A549 (cell line): ENCODE data around the gene PHRF1. TPM values are rescaled to one million over a fixed set of nuclear protein-coding genes. Genes with fewer than 3 reads are reported as not detected.

Experiments used
- ATAC-seq, 2 experiments: fragments of 200-7000 bp in 1 of 2; fragments of >200 bp in 1 of 2; cut with Nextera tagmentation in 1 of 2; cut with Tn5 transposase in 1 of 2; 3 replicates each; pipeline versions ENCODE4 v1.8.0 to v1.9.1; 2018 to 2020; ENCODE audit warnings: mild to moderate bottlenecking in 1 of 2, moderate library complexity in 1 of 2
- CTCF ChIA-PET: fragments of 300-600 bp; sonication (Branson Sonifier 250); formaldehyde crosslinking; extraction: SDS; loops from one replicate; lab custom pipeline; 2021; ENCODE audit warnings: antibody characterized with exemption, inconsistent platforms; lab: Yijun Ruan, JAX
- POLR2A ChIA-PET: fragments of 350-600 bp; formaldehyde crosslinking; extraction: SDS; loops from one replicate; lab custom pipeline; 2021; ENCODE audit warnings: antibody characterized with exemption, inconsistent platforms; lab: Yijun Ruan, JAX
- DNase-seq, 2 experiments: peaks; one replicate each; pipeline versions ENCODE4 v3.0.0 to v3.0.0-alpha.2; 2011 to 2016; ENCODE audit warnings: low read depth in 1 of 2, low spot score in 1 of 2
- FAIRE-seq: peaks from 2 replicates; lab custom pipeline; 2011; peaks lifted over from hg19 to GRCh38; lab: Jason Lieb, UNC
- H3K27ac ChIP-seq, 2 experiments: fragments of >200 bp; sonication (Bioruptor Twin); formaldehyde crosslinking; 3 replicates each; pipeline ENCODE4 v1.5.1; 2016 to 2017
- H3K4me1 ChIP-seq: fragments of >200 bp; sonication (Bioruptor Twin); formaldehyde crosslinking; 3 replicates; pipeline ENCODE4 v1.6.1; 2016
- H3K4me2 ChIP-seq: fragments of >200 bp; sonication (Bioruptor Twin); formaldehyde crosslinking; 3 replicates; pipeline ENCODE4 v1.6.1; 2016
- H3K4me3 ChIP-seq: fragments of >200 bp; sonication (Bioruptor Twin); formaldehyde crosslinking; 3 replicates; pipeline ENCODE4 v1.5.1; 2016
- H3K9me3 ChIP-seq: fragments of >200 bp; sonication (Bioruptor Twin); formaldehyde crosslinking; 3 replicates; pipeline ENCODE4 v1.6.1; 2016
- CBX8 ChIP-seq: fragments of 200-600 bp; sonication (generic); IDR thresholded peaks from 2 replicates; pipeline ENCODE4 v1.6.1; 2016
- CEBPB ChIP-seq, 2 experiments: fragments of >200 bp in 1 of 2; sonication (Bioruptor Twin) in 1 of 2; formaldehyde crosslinking in 1 of 2; IDR thresholded peaks; 2 replicates each; pipeline ENCODE4 v1.6.1; 2012 to 2016
- CHD2 ChIP-seq: fragments of 150-350 bp; IDR thresholded peaks from 2 replicates; pipeline ENCODE4 v1.6.1; 2014; ENCODE audit warnings: low read length; ENCODE audit not compliant: partially characterized antibody
- CHD4 ChIP-seq: fragments of 200-600 bp; sonication (generic); IDR thresholded peaks from 2 replicates; pipeline ENCODE4 v1.6.1; 2016; ENCODE audit warnings: antibody characterized with exemption, mild to moderate bottlenecking, borderline replicate concordance
- CTCF ChIP-seq: fragments of >200 bp; sonication (Bioruptor Twin); formaldehyde crosslinking; IDR thresholded peaks from 3 replicates; pipeline ENCODE4 v1.5.1; 2016
- FOXS1 ChIP-seq: fragments of 250-450 bp; sonication (Bioruptor Pico); IDR thresholded peaks from 2 replicates; pipeline ENCODE4 v1.5.0; 2020; ENCODE audit warnings: mild to moderate bottlenecking, moderate library complexity
- HEYL ChIP-seq: fragments of 250-450 bp; sonication (Bioruptor Pico); IDR thresholded peaks from 2 replicates; pipeline ENCODE4 v1.8.0; 2021; ENCODE audit warnings: mild to moderate bottlenecking, moderate library complexity
- JUN ChIP-seq, 2 experiments: fragments of >200 bp; sonication (Bioruptor Twin); formaldehyde crosslinking; IDR thresholded peaks; 2 replicates in 1 of 2; 3 replicates in 1 of 2; pipeline ENCODE4 v1.6.1; 2016 to 2017
- KDM5A ChIP-seq: fragments of 200-600 bp; sonication (generic); IDR thresholded peaks from 2 replicates; pipeline ENCODE4 v1.6.1; 2016; ENCODE audit warnings: antibody characterized with exemption, mild to moderate bottlenecking
- MAX ChIP-seq: IDR thresholded peaks from 2 replicates; pipeline ENCODE4 v1.6.1; 2012
- NR3C1 ChIP-seq: fragments of >200 bp; sonication (Bioruptor Twin); formaldehyde crosslinking; IDR thresholded peaks from 3 replicates; pipeline ENCODE4 v1.6.1; 2017
- PHF8 ChIP-seq: fragments of 200-600 bp; sonication (generic); IDR thresholded peaks from 2 replicates; pipeline ENCODE4 v1.6.1; 2016; ENCODE audit warnings: low read depth, mild to moderate bottlenecking, antibody characterized with exemption, moderate library complexity, borderline replicate concordance
- POLR2A ChIP-seq: IDR thresholded peaks from 2 replicates; pipeline ENCODE4 v1.6.1; 2012; ENCODE audit warnings: mild to moderate bottlenecking, low read length
- POLR2AphosphoS2 ChIP-seq: conservative IDR thresholded peaks from 2 replicates; pipeline ENCODE4 v1.6.1; 2012; ENCODE audit warnings: low read length, improper control_type of control experiment, inconsistent platforms
- RCOR1 ChIP-seq: fragments of 150-350 bp; IDR thresholded peaks from 2 replicates; pipeline ENCODE4 v1.6.1; 2014; ENCODE audit warnings: antibody characterized with exemption, low read length, low read depth
- REST ChIP-seq: fragments of 200-600 bp; sonication (generic); IDR thresholded peaks from 2 replicates; pipeline ENCODE4 v1.6.1; 2016; ENCODE audit warnings: antibody characterized with exemption, mild to moderate bottlenecking, moderate library complexity
- SREBF2 ChIP-seq: fragments of 450-650 bp; IDR thresholded peaks from 2 replicates; pipeline ENCODE4 v1.6.1; 2014; ENCODE audit warnings: mild to moderate bottlenecking, moderate library complexity
- WGBS: methylation state at CpG from one replicate; pipeline ENCODE4 v1.1.6; 2017; ENCODE audit errors: missing lambda C conversion rate; 5-methylcytosine and 5-hydroxymethylcytosine counted together
- polyA plus RNA-seq, 4 experiments: library from polyadenylated mRNA; depleted of rRNA in 3 of 4; stranded (reverse); fragments of >200 nt; fragmentation: RNase III in 1 of 4; extraction: RNeasy Plus Mini Kit Qiagen cat#74134 plus additional on column Dnase treatment in 1 of 4; gene quantifications; 2 replicates in 3 of 4; 3 replicates in 1 of 4; pipeline ENCODE4 v1.2.3, GENCODE V29; 2011 to 2017
- TF ChIP-seq, protein P1 (sequence below): IDR thresholded peaks from 2 replicates; pipeline ENCODE4 v1.6.1; 2012

PHRF1 gene
- polyA plus RNA-seq, 2 of the 4 experiments (the other 2 are of a cell fraction), result 10.8 to 25.3 TPM

DNA sequence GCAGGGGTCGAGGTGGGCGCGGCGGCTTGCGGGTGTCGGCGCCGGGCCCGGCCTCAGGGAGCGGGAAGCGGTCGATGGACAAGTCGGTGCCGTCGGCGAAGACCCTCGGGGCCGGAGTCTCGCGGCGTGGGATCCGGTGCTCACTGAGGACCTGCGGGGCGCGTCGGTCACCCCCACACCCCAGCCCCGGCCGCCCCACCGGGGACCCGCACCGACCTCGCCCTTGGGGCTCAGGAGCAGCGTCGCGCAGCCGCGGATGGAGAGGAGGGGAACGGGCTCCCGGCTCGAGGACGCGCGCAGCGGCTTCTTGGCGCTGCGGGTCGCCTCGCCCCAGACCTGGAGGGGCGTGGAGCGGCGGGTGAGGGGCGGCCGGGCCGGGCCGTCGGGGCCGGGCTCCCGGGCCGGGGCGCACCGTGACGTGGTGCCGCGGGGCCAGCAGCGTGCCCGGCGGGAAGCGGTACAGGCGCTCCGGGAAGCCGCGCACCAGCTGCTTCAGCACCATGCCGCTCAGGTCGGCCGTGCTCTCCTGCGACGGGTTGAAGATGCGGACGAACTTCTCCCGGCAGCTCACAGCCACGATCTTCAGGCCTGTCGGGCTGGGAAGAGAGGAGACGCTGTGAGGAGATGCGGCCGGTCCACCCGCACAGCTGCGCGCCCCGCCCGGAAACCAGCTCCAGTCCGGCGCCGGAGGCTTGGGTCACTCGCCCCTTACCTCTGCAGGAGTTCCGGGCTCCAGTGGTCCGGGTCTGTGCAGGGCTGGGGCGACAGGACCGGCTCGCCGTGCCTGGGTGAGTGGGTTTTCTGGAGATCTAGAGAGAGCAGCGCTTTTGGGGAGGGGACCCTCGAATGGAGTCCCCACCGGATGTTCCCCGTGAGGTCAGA, 20.2 kb upstream of the PHRF1 start:
- WGBS, result 95% methylated on average over 43 of the region's 104 CpGs
- ChIA-PET POLR2A (interaction anchor here (1.3 kb wide), 1 partner anchor 9 kb away, joined by 3 read pairs; no protein-coding TSS in a partner anchor), CTCF (interaction anchor here (1.0 to 5.9 kb wide), 15 partner anchors 10 to 232 kb away, joined by 3 to 66 read pairs (median 4); partner anchors contain the start of genes HRAS and TMEM80)
- no peak for FAIRE-seq
- ATAC-seq, result no peak
- H3K27ac ChIP-seq, result peak overlapping the region; percentile 81 to 88; a peak in 5 of 6 replicates
- TF ChIP-seq KDM5A, result no peak
- no peak for TF ChIP-seq CBX8
- no peak for TF ChIP-seq SREBF2
- TF ChIP-seq, protein P1, sequence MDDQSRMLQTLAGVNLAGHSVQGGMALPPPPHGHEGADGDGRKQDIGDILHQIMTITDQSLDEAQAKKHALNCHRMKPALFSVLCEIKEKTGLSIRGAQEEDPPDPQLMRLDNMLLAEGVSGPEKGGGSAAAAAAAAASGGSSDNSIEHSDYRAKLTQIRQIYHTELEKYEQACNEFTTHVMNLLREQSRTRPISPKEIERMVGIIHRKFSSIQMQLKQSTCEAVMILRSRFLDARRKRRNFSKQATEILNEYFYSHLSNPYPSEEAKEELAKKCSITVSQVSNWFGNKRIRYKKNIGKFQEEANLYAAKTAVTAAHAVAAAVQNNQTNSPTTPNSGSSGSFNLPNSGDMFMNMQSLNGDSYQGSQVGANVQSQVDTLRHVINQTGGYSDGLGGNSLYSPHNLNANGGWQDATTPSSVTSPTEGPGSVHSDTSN, result no peak
- TF ChIP-seq POLR2AphosphoS2, result no peak
- no peak for TF ChIP-seq PHF8
- no peak for TF ChIP-seq MAX
- TF ChIP-seq, all 56 proteins: peak for 0
- peaks cover 23% of the 10 kb centered on the region for H3K4me1 ChIP-seq
- H3K4me2 ChIP-seq, result peak overlapping the region; percentile 96
- H3K4me3 ChIP-seq, result peak overlapping the region; percentile 67; the same call in 2 of the 3 replicates
- no peaks in the 10 kb centered on the region for H3K9me3 ChIP-seq
- no peak for DNase-seq

DNA sequence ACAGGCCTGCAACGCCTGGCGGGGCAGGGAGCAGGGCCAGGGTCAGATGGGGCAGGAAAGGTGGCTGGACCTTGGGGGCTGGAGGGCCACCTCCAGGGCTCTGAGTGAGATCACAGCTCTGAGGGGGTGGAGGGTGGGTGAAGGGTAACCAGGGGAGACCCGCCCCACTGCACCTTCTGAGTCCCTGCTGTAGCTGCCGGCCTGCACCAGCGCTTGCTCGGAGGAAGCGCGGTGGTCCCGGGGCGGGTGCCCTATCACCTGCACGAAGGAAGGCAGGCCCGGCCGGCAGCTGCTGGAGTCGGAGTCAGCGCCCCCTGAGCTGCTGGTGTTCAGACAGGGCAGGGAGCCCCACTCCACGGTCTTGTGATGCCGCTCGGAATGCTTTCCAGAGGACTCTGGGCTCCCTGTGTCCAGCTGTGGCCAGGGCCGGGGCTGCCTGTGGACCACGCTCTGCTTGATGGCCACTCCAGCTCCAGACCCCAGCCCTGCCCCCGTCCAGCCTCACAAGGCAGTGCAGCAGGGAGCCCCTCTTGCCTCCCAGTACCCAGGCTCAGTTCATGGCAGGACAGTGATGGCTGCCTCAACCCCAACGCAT, 19.5 kb upstream of the PHRF1 start:
- WGBS, result 93% methylated on average over 18 of the region's 22 CpGs
- no peak overlapping the region for H3K4me3 ChIP-seq
- TF ChIP-seq CHD4, result no peak
- no peak for TF ChIP-seq CEBPB (IDR thresholded peaks at IDR 0.05)
- no peak for TF ChIP-seq JUN (IDR thresholded peaks at IDR 0.05)
- TF ChIP-seq MAX, result no peak
- no peak for TF ChIP-seq CHD2
- TF ChIP-seq NR3C1, result no peak
- no peak for TF ChIP-seq POLR2A
- TF ChIP-seq CTCF, result no peak
- no peak for TF ChIP-seq RCOR1
- no peak for TF ChIP-seq HEYL (CRISPR knock-in tag)
- TF ChIP-seq, protein P1, result no peak
- no peak for TF ChIP-seq REST
- no peak for TF ChIP-seq FOXS1 (CRISPR knock-in tag)
- POLR2A ChIA-PET, result interaction anchor here (1.3 kb wide), 1 partner anchor 8 kb away, joined by 3 read pairs; no protein-coding TSS in a partner anchor
- no peak for ATAC-seq
- CTCF ChIA-PET, result interaction anchor here (1.0 to 5.9 kb wide), 9 partner anchors 9 to 198 kb away, joined by 3 to 66 read pairs (median 10); partner anchors contain the start of genes HRAS and TMEM80
- no peaks in the 10 kb centered on the region for H3K9me3 ChIP-seq
- H3K4me1 ChIP-seq, result peaks cover 25% of the 10 kb centered on the region
- no peak for DNase-seq
- FAIRE-seq, result no peak
- H3K27ac ChIP-seq, result no peak overlapping the region
- no peak overlapping the region for H3K4me2 ChIP-seq
